Endothelial cell of umbilical vein (primary cell): Measurements from ENCODE around the gene MMS19.
A peak's percentile ranks its signal among the peaks of the same experiment; 100 is the strongest.

Source experiments
- CTCF ChIP-seq, 2 donors: IDR thresholded peaks; 1 replicate in 1 of 2; 2 replicates in 1 of 2; pipeline ENCODE4 v1.5.1; 2011; ENCODE audit warnings: low read length in 2 of 2, mild to moderate bottlenecking in 2 of 2, moderate library complexity in 2 of 2, control low read depth in 1 of 2, inconsistent platforms in 1 of 2, low read depth in 1 of 2; ENCODE audit not compliant: insufficient read depth in 1 of 2; ENCODE audit errors: extremely low read depth in 1 of 2
- EZH2 ChIP-seq: IDR thresholded peaks from 2 replicates; pipeline ENCODE4 v1.6.1; 2012; ENCODE audit warnings: borderline replicate concordance, low read depth, mild to moderate bottlenecking, moderate library complexity, low read length, inconsistent platforms; ENCODE audit not compliant: severe bottlenecking
- GATA2 ChIP-seq: IDR thresholded peaks from 2 replicates; pipeline ENCODE4 v1.7.0; 2011; ENCODE audit warnings: low read depth, mild to moderate bottlenecking, moderate library complexity, mixed read lengths, low read length; ENCODE audit not compliant: insufficient read length, insufficient read depth
- MAX ChIP-seq: IDR thresholded peaks from 2 replicates; pipeline ENCODE4 v1.6.1; 2011; ENCODE audit not compliant: insufficient read depth, insufficient read length
- MYC ChIP-seq: IDR thresholded peaks from one replicate; pipeline ENCODE4 v1.6.1; 2011; ENCODE audit warnings: mild to moderate bottlenecking, low read depth, low read length
- POLR2A ChIP-seq: IDR thresholded peaks from 2 replicates; pipeline ENCODE4 v1.6.1; 2012; ENCODE audit warnings: low read depth, mild to moderate bottlenecking, control low read depth, low read length
- POLR2AphosphoS5 ChIP-seq: IDR thresholded peaks from 2 replicates; pipeline ENCODE4 v1.6.1; 2012; ENCODE audit warnings: low read depth, mild to moderate bottlenecking, control low read depth, low read length, moderate library complexity; ENCODE audit not compliant: insufficient read depth

GRCh38 chr10:97543025-97543546, 44.9 kb upstream of the MMS19 start:
- TF ChIP-seq POLR2A, result peak; percentile 80
- TF ChIP-seq EZH2, result no peak
- peak; percentile 99 for TF ChIP-seq POLR2AphosphoS5
- TF ChIP-seq MYC, result peak; percentile 87
- TF ChIP-seq CTCF (IDR thresholded peaks at IDR 0.05; ENCODE audit: extremely low read depth in 1 of 2, insufficient read depth in 1 of 2, low read depth in 1 of 2, low read length in 2 of 2), result no peak
- TF ChIP-seq GATA2, result no peak
- TF ChIP-seq MAX, result peak; percentile 54
